H1 (cell line): ENCODE results near the gene ITGAE.

Source experiments
- JUN ChIP-seq: IDR thresholded peaks from 2 replicates; pipeline ENCODE4 v1.6.1; 2011; ENCODE audit warnings: low read depth, mild to moderate bottlenecking, improper control_type of control experiment, low read length
- POLR2A ChIP-seq, 2 experiments: IDR thresholded peaks; 1 replicate in 1 of 2; 2 replicates in 1 of 2; pipeline ENCODE4 v1.6.1; 2011; ENCODE audit warnings: low read depth in 2 of 2, low read length in 2 of 2, mild to moderate bottlenecking in 2 of 2; ENCODE audit errors: control extremely low read depth in 1 of 2
- TF ChIP-seq, protein P1 (sequence below), 3 experiments: IDR thresholded peaks; 1 replicate in 2 of 3; 2 replicates in 1 of 3; pipeline versions ENCODE4 v1.5.1 to v1.6.1; 2011; ENCODE audit warnings: low read length in 3 of 3, mild to moderate bottlenecking in 3 of 3, inconsistent platforms in 2 of 3, low read depth in 1 of 3, moderate library complexity in 1 of 3; ENCODE audit not compliant: insufficient read depth in 1 of 3; ENCODE audit errors: control extremely low read depth in 1 of 3

DNA sequence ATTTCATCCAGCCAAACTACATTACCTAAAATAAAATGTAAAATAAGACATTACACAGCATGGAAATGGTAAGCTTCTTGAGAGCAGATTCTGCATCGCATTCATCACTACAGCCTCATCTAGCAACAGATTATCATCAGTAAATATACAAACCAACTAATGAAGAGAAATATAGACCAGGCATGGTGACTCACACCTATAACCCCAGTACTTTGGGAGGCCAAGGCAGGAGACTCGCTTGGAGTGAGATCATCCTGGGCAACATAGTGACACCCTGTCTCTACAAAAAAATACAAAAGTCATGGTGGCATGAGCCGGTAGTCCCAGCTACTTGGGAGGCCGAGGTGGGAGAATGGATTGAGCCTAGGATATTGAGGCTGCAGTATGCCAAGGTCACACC lies 25.2 kb upstream of the ITGAE start:
- TF ChIP-seq POLR2A (IDR thresholded peaks at IDR 0.05; ENCODE audit: control extremely low read depth in 1 of 2, low read depth in 2 of 2, low read length in 2 of 2) (no peak), JUN (no peak)
- TF ChIP-seq, protein P1, sequence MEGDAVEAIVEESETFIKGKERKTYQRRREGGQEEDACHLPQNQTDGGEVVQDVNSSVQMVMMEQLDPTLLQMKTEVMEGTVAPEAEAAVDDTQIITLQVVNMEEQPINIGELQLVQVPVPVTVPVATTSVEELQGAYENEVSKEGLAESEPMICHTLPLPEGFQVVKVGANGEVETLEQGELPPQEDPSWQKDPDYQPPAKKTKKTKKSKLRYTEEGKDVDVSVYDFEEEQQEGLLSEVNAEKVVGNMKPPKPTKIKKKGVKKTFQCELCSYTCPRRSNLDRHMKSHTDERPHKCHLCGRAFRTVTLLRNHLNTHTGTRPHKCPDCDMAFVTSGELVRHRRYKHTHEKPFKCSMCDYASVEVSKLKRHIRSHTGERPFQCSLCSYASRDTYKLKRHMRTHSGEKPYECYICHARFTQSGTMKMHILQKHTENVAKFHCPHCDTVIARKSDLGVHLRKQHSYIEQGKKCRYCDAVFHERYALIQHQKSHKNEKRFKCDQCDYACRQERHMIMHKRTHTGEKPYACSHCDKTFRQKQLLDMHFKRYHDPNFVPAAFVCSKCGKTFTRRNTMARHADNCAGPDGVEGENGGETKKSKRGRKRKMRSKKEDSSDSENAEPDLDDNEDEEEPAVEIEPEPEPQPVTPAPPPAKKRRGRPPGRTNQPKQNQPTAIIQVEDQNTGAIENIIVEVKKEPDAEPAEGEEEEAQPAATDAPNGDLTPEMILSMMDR (IDR thresholded peaks at IDR 0.05; ENCODE audit: control extremely low read depth in 1 of 3, insufficient read depth in 1 of 3, low read depth in 1 of 3, low read length in 3 of 3): no peak
